RKO (cell line): ENCODE results near the gene TCAF1.
"Not testable (repeated sequence)": the region's sequence is repeated elsewhere in the genome, so short reads cannot be mapped to it uniquely, and the experiment has no call there.

Experiments used
- DNase-seq: peaks from one replicate; pipeline ENCODE4 v3.0.0-alpha.2; 2016; ENCODE audit warnings: low spot score

TCAF1 gene

GRCh38 chr7:143902332-143902899 lies 440 bp upstream of the TCAF1 start:
- DNase-seq = no peak

DNA sequence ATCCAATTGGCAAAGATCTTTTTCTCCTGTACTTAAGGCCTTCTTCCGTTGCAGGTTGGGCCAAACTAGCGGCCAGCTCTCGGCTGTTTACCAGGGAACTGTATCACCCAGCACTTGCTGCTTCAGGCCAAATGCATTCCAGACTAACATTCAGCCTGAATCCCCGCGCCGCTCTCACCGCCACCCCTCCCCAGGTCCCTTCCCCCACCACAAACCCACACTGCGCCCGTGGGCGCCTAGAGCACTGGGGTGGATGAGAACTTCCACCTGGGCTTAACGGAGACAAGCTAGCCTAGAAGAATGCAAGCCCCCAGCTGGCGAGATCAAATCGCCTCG lies 676 bp downstream of the TCAF1 start:
- DNase-seq = peak; percentile 72

DNA sequence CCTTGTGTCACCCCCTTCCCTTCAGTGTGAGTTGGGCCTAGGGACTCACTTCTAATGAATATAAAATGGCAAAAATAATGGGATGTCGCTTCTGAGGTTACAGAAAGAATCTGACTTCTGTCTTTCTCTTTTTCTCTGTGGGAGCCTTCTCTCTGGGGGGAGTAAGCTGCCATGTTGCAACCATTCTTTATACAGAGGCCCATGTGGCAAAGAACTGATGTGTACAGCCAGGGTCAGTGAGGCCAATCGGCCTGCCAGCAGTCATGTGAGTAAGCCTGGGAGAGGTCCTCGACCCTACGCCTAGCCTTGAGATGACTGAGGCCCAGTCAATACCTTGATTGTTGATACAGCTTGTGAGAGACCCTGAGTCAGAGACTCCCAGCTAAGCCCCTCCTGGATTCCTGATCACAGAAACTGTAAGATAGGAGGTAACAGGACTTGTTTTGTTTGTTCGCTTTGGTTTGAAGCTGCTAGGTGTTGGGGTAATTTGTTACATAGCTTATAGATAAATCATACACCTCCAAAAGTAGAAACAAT lies 1.7 kb downstream of the TCAF1 start:
- peak; percentile 52 for DNase-seq

- DNase-seq = no peak
Observed at GRCh38 chr7:143898810-143899209, 3.2 kb downstream of the TCAF1 start.

DNA sequence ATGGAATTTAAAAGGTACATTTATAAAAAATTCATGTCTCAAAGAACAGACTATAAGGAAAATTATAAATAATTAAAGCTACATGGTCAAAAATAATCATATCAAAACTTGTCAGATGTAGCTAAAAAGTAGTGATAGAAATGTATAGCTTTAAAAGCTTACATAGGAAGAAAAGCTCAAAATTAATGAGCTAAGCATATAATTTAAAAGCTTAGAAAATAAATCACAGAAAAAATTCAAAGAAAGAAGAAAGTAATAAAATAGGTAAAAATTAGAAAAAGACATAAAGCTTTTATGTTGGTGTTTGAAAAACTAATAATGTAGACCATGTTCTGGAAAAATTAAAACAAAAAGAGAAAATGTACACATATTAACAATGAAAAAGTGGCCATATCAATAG lies 5.3 kb downstream of the TCAF1 start:
- no peak for DNase-seq

DNA sequence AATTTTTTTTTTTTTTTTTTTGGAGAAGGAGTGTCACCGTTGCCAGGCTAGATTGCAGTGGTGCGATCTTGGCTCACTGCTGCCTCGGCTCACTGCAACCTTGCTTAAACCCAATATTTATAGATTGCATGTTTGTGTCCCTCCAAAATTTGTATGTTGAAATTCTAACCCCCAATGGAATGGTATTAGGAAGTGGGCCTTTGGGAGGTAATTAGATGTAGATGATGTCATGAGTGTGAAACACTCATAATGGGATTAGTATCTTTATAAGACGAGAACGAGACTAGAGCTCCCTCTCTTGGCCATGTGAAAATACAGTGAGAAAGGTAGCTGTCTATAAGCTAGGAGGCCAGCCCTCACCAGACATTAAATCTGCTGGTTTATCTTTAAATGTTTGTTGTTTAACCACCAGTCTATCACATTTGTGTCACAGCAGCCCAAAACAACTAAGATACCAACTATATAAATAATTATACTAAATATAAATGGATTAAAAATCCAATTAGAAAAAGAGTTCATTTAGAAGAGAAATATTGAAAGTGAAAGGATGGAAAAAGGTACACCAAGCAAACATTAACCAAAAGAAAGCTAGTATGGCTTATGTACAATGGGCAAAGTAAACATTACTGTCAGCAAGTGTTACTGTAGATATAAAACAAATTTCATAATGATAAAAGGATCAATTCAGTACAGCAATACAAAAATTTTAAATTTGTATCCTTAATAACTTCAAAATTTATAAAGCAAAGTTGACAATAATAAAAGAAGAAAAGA lies 9.3 kb downstream of the TCAF1 start:
- peak; percentile 45 for DNase-seq

GRCh38 chr7:143891457-143891856 lies 10.5 kb downstream of the TCAF1 start:
- no peak for DNase-seq

DNA sequence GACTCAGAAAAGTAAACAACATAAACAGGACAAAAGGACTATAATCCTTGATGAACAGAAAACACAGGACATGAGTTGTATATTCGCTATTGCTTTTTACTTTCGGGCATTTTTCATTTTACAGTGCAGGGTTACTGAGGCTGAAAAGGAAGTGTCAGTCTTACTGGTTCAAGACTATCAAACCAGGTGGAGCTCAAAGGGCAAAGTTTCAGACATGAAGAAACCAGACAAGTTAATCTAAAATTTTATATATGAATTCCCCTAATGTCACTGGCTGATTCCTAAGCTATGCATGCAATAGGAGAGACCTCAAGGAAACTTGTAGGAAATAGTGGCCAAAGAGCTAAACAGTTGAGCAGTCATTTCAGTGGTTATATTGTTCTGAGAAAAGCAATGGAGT lies 11.4 kb downstream of the TCAF1 start:
- DNase-seq = no peak

DNA sequence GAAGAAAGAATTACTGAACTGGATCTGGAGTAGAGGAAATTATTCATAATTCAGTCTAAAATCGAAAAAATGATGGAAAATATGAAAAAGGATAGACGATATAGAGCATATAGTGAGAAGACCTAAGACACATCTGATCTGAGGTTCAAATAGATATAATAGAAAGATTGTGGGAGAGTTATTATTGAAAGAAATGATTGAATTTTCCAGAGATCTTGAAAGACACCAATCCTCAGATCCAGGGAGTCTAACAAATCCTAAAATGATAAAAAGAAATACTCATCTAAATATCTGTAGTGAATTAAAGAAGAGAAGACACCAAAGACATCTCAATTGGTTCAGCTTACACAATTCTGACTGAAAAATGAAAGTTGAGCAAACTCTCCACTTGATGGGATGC lies 12.9 kb downstream of the TCAF1 start:
- DNase-seq = no peak

GRCh38 chr7:143886826-143887477 lies 15.0 kb downstream of the TCAF1 start:
- DNase-seq = no peak

DNA sequence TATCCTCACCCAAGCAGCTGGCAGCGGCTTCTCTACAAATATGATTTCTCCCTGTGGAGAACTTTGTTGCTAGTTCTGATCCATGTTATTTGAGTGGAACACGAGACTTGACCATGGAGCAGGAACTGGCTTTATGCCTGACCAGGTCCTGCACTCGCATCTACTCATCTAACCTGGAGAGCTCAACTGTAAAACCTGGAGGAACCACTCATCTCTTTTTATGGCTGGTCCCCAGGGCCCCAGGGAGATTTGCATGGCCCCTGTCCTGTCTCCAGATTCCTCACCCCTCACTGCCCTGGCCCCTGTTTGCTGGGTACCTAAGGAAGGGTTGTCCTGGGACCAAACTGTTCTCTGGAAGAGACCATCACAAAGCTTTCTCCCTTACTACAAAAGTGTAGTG lies 16.0 kb downstream of the TCAF1 start:
- DNase-seq = no peak

GRCh38 chr7:143884969-143885559 lies 16.9 kb downstream of the TCAF1 start:
- DNase-seq = no peak

DNA sequence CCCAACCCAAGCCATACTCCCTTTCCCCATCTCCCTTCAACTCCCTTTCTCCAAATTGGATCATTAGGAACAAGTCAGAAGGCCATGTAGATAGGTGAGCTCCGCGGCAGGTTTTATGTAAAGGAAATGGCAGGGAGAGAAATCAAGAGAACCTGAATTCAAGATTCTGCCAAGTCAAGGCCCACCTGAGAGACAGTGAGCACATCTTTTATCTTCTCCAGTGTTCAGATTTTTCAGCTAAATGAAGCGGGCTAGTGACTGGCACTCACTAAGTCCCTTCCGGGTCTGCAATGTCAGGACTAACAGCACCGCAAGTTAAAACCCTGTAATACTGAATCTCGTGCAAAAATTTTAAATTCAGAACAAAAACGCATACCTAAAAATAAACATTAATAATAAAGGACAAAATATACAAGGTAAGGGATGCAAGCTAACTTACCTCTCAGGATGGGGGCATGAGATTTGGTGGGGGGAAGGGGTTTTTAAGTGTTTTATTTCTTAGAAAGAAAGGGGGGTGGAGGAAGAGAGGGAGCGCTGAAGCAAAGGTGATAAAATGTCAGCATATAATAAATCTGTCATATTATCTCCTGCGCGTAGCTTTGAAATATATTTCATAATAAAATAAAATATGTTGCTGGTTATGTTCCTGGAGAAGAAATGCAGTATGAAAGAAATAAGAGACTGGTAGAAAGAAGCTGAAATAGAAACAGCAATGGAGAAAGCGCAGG lies 17.6 kb downstream of the TCAF1 start:
- no peak for DNase-seq

DNA sequence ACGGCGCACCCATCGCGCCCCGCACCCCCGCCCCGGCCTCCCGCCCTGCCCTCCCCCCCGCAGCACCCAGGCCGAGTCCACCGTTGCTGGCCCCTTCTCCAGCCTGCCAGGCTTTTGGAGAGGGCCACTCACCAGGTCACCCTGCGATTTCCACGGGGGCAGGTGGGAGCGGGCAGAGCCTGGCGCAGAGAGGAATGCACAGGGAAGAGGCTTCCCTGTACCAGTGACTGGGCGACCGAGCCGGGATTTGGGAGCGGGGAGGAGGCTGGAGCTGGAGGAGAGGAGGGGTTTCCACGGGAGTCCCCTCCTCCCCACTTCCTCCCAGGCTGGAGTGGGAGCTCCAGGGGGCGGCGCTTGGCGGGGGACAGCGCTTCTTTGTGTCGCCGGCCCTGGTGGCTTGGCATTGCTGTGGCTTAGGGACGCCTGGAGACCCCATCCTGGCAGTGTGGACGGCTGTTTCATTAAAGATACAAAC lies 19.3 kb downstream of the TCAF1 start:
- no peak for DNase-seq

DNA sequence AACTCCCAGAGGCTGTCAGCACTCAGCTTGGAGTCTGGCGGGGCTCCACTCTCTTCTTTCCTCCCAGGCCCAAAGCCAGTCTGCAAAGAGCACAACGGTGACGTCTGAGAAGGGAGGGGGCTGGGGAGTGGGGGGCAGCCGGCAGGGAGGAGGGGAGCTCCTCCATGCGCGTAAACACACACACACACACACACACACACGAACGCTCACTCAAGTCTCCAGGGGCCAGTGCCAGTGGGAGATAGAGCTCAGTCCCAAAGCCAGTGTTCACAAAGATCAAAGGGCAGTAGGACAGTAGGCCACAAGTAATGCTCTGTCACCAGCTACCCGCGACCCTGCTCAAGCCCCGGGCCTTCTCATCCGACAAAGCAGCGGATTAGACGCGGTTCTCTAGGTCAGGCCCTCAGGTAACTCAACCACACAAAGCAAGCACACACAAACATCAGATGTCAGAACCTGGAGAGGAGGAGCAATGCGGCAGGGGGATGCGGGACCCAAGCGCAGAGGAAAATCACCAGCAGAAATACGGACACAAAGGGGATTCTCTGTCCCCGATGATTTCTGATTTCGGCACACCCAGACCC lies 19.9 kb downstream of the TCAF1 start:
- no peak for DNase-seq

GRCh38 chr7:143878884-143879283 lies 23.1 kb downstream of the TCAF1 start:
- no peak for DNase-seq

- DNase-seq = no peak
Observed at GRCh38 chr7:143877098-143877497, 24.9 kb downstream of the TCAF1 start.

DNA sequence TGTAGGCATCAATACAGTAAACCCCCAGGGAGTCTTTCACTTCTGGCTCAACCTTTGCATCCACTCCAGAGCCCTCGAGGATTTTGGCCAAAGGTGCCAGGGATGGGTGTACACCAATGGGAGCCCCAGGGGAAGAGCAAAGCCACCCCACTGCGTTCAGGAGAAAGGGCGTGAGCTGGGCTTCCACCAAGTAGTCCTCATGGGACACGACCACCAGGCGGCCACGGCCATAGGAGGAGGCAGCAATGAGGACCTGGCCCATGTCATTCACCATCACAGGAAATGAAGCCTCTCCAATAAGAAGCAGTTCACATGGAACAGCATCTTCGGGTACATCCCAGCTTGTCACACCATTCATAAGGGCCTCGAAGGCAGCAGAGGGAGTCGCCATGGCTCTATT lies 25.8 kb downstream of the TCAF1 start:
- no peak for DNase-seq

- DNase-seq = not testable (repeated sequence)
Observed at GRCh38 chr7:143873242-143873641, 28.7 kb downstream of the TCAF1 start.

DNA sequence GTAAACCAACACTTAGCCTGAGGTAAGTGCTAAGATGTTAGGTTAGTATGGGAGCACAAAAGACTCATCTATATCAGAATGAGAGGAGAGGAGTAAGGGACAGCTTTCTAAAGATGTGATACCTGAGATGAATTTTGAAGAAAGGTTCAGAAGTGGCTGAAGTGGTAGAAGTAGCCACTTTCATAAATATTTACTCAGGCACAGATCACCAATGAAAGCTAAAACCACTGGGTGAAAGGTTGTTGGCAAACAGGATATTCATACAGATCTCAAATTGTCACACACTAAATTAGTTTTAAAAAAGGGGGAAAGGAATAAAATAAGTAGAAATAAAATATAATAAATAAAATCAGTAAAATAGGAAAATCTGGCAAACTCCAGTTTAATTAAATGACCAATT lies 30.4 kb downstream of the TCAF1 start:
- not testable (repeated sequence) for DNase-seq

- not testable (repeated sequence) for DNase-seq
Observed at GRCh38 chr7:143857994-143858393, 44.0 kb downstream of the TCAF1 start.

- not testable (repeated sequence) for DNase-seq
Observed at GRCh38 chr7:143855443-143855842, 46.5 kb downstream of the TCAF1 start.
